Fibroblast of villous mesenchyme (primary cell): ENCODE measurements around the gene TGIF1. TPM values are rescaled to one million over a fixed set of nuclear protein-coding genes. Genes with fewer than 3 reads are reported as not detected.
"Not testable (repeated sequence)": the region's sequence is repeated elsewhere in the genome, so short reads cannot be mapped to it uniquely, and the experiment has no call there.

ENCODE experiments used
- DNase-seq: peaks from one replicate; pipeline ENCODE4 v3.0.0-alpha.2; 2010; ENCODE audit warnings: low read depth
- H3K4me3 ChIP-seq: 2 replicates; pipeline ENCODE4 v1.5.1; 2011; ENCODE audit warnings: low read depth, mild to moderate bottlenecking, low read length
- CTCF ChIP-seq: IDR thresholded peaks from 2 replicates; pipeline ENCODE4 v1.5.1; 2012; ENCODE audit warnings: low read depth, mild to moderate bottlenecking, low read length; ENCODE audit not compliant: insufficient read depth
- total RNA-seq: library from RNA; depleted of rRNA; stranded (reverse); fragments of >200 nt; gene quantifications from 2 replicates; pipeline ENCODE4 v1.2.3, GENCODE V29; 2012

The TGIF1 gene
- total RNA-seq, 1 donor: 136 TPM

GRCh38 chr18:3461704-3462103 is 11.7 kb downstream of the TGIF1 start:
- TF ChIP-seq CTCF: no peak
- DNase-seq: no peak
- H3K4me3 ChIP-seq: no peak overlapping the region

- no peak overlapping the region for H3K4me3 ChIP-seq
- no peak for TF ChIP-seq CTCF
- peak; percentile 61 for DNase-seq
These were observed 13.1 kb downstream of the TGIF1 start for GRCh38 chr18:3463051-3463450.

GRCh38 chr18:3466045-3466444 is 16.1 kb downstream of the TGIF1 start:
- no peak for TF ChIP-seq CTCF
- peak; percentile 81 for DNase-seq
- H3K4me3 ChIP-seq: no peak overlapping the region

DNA sequence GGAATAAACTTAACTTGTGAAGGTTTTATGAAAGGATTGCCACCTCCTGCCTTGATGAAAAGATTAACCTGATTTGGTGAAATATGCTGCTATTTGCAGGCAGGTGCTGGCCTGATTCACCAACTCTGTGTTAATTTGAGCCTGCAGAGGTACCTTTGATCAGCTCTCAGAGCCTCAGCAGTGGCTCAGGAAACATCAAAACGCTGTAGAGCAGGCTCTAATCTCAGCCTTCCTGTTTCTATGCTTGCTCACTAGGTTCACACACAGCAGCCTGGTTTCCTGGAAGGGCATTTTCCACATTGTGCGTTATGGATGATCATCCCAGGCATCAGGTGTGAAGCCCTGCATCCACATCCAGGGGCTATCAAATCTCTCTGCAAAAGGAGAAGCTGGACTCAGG is 16.9 kb downstream of the TGIF1 start:
- no peak for TF ChIP-seq CTCF
- no peak for DNase-seq
- H3K4me3 ChIP-seq: no peak overlapping the region

- no peak overlapping the region for H3K4me3 ChIP-seq
- DNase-seq: no peak
- no peak for TF ChIP-seq CTCF
These were observed 18.2 kb downstream of the TGIF1 start for GRCh38 chr18:3468066-3468705.

DNA sequence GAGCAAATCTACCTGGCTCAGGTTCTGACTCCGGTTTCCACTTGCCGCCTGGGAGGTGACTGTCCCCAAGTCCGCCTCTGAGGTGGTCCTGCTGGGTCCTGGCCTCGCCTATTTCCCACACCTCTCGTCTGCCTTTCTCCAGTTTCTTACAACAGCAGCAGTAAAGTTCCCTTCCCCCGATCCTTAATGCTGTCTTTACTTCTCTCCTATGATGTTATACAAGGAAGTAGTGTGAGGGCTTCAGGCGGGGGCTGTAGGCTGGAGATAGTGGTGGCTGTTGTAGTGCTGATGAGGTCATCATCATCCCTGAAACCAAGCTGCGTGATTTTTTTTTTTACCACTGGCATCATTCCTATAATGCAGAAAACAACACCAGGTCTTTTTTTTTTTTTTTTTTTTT is 18.9 kb downstream of the TGIF1 start:
- TF ChIP-seq CTCF: no peak
- no peak overlapping the region for H3K4me3 ChIP-seq
- no peak for DNase-seq

DNA sequence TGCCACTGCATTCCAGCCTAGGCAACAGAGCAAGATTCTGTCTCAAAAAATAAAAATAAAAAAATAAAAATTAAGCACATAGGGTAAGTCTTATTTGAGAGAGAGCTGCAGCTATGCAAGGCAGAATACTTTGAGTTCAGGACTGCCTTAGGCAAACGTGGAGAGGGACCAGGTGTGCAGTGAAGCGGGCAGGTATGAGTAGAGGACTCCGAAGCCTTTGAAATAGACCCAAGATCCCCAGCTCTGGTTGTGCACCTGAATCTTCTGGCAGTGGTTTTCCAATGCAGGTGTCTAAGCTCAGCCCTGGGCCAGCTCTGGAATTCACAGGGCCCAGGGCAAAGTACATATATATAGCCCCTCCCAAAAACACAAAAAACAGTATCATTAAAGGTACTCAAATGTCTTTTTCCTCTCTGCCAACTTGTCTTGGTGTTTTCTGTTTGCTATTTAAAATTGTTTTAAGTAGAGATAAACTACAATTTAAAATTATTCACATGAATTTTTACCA is 21.2 kb downstream of the TGIF1 start:
- no peak for TF ChIP-seq CTCF
- H3K4me3 ChIP-seq: no peak overlapping the region
- no peak for DNase-seq

DNA sequence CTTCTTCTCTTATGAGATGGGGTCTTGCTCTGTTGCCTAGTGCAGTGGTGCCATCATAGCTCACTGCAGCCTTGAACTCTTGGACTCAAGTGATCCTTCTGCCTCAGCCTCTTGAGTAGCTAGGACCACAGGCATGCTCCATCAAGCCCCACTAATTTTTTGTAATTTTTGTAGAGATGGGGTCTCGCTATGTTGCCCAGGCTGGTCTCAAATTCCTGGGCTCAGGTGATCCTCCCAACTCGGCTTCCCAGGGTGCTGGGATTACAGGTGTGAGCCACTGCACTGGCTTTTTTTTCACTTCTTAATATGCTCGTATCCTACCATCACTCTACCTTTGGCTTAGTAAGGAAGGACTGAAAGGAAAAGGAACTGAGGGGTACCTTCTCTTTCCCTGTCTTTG is 22.1 kb downstream of the TGIF1 start:
- not testable (repeated sequence) for H3K4me3 ChIP-seq, DNase-seq
